Gastroesophageal sphincter (tissue), 4 donors: ENCODE results near the gene UGT1A4. TPM values are rescaled to one million over a fixed set of nuclear protein-coding genes. Genes with fewer than 3 reads are reported as not detected.
"Not testable (repeated sequence)": the region's sequence is repeated elsewhere in the genome, so short reads cannot be mapped to it uniquely, and the experiment has no call there.

Experiments
- ATAC-seq: fragments of 150-250 bp; one replicate; pipeline ENCODE4 v1.9.1; 2016; ENCODE audit warnings: mild to moderate bottlenecking, moderate library complexity
- H3K27ac ChIP-seq, 4 donors: fragments of 200-600 bp; sonication (generic) in 3 of 4; 1 replicate in 3 of 4; 2 replicates in 1 of 4; pipeline ENCODE4 v1.5.1; 2016 to 2019
- H3K27me3 ChIP-seq: fragments of 200-600 bp; sonication (generic); one replicate; pipeline ENCODE4 v1.5.1; 2019
- H3K36me3 ChIP-seq, 2 donors: fragments of 200-600 bp; sonication (generic); one replicate each; pipeline ENCODE4 v1.5.1; 2019; ENCODE audit warnings: control low read depth in 1 of 2
- H3K4me1 ChIP-seq, 3 donors: fragments of 200-600 bp; sonication (generic); 1 replicate in 2 of 3; 2 replicates in 1 of 3; pipeline ENCODE4 v1.5.1; 2016 to 2019; ENCODE audit warnings: control low read depth in 2 of 3
- H3K4me3 ChIP-seq, 2 donors: fragments of 200-600 bp; sonication (generic); one replicate each; pipeline ENCODE4 v1.5.1; 2019; ENCODE audit warnings: mild to moderate bottlenecking in 1 of 2, moderate library complexity in 1 of 2
- H3K9me3 ChIP-seq, 3 donors: fragments of 200-600 bp; sonication (generic); one replicate each; pipeline ENCODE4 v1.5.1; 2017 to 2019; ENCODE audit warnings: control low read depth in 2 of 3
- CTCF ChIP-seq, 4 experiments: fragments of 200-600 bp in 2 of 4; fragments of 450-650 bp in 2 of 4; sonication (generic) in 1 of 4; IDR thresholded peaks; one replicate each; pipeline ENCODE4 v1.5.1; 2017 to 2019; ENCODE audit warnings: antibody characterized with exemption in 4 of 4, mild to moderate bottlenecking in 2 of 4, moderate library complexity in 2 of 4
- EP300 ChIP-seq: sonication (generic); formaldehyde crosslinking; IDR thresholded peaks from one replicate; pipeline ENCODE4 v1.6.1; 2017; ENCODE audit warnings: antibody characterized with exemption, mild to moderate bottlenecking
- POLR2A ChIP-seq, 2 donors: fragments of 450-650 bp; IDR thresholded peaks; one replicate each; pipeline ENCODE4 v1.6.1; 2017; ENCODE audit warnings: antibody characterized with exemption in 2 of 2, mild to moderate bottlenecking in 2 of 2, moderate library complexity in 1 of 2
- POLR2AphosphoS5 ChIP-seq: sonication (generic); formaldehyde crosslinking; IDR thresholded peaks from one replicate; pipeline ENCODE4 v1.6.1; 2017; ENCODE audit warnings: antibody characterized with exemption
- whole genome bisulfite sequencing, 2 donors: methylation state at CpG; one replicate each; pipeline ENCODE4 v1.1.5; 2018; ENCODE audit warnings: low coverage in 1 of 2; 5-methylcytosine and 5-hydroxymethylcytosine counted together
- total RNA-seq, 4 donors: library from RNA; depleted of rRNA; stranded (reverse); fragments of >200 nt; gene quantifications; one replicate each; pipeline ENCODE4 v1.1.0, GENCODE V29; 2016

UGT1A4 gene
- total RNA-seq, 4 donors from 2014 or later, result 0.13 TPM; not detected in 3

- H3K4me1 ChIP-seq, result no peaks in the 10 kb centered on the region
- H3K27me3 ChIP-seq, result no peaks in the 10 kb centered on the region
- no peaks in the 10 kb centered on the region for H3K9me3 ChIP-seq
- 73 to 93% methylated on average over 4 to 6 of the region's 6 CpGs for WGBS, 2 donors
- no peaks in the 10 kb centered on the region for H3K36me3 ChIP-seq
- ATAC-seq, result no peak
- H3K27ac ChIP-seq, result no peak overlapping the region
- H3K4me3 ChIP-seq, result no peak overlapping the region
- no peak for TF ChIP-seq CTCF (IDR thresholded peaks at IDR 0.05)
Observed at GRCh38 chr2:233747283-233747544, 28.7 kb downstream of the UGT1A4 start.

GRCh38 chr2:233750689-233751088, 32.2 kb downstream of the UGT1A4 start:
- not testable (repeated sequence) for H3K9me3 ChIP-seq, H3K27ac ChIP-seq, ATAC-seq, H3K4me3 ChIP-seq, H3K27me3 ChIP-seq, H3K4me1 ChIP-seq, H3K36me3 ChIP-seq
- 40 to 69% methylated on average over 1 to 2 of the region's 2 CpGs for WGBS, 2 donors

GRCh38 chr2:233751212-233752009, 32.9 kb downstream of the UGT1A4 start:
- not testable (repeated sequence) for H3K9me3 ChIP-seq, H3K4me1 ChIP-seq, H3K4me3 ChIP-seq, H3K27me3 ChIP-seq, ATAC-seq, H3K27ac ChIP-seq, H3K36me3 ChIP-seq
- 50 to 86% methylated on average over 1 of the region's 2 CpGs for WGBS, 2 donors

- Histone ChIP-seq H3K4me3 (no peak overlapping the region), H3K27me3 (no peaks in the 10 kb centered on the region), H3K27ac (no peak overlapping the region), H3K4me1 (no peaks in the 10 kb centered on the region), H3K36me3 (no peaks in the 10 kb centered on the region), H3K9me3 (no peaks in the 10 kb centered on the region)
- 88 to 97% methylated on average over 6 to 18 of the region's 44 CpGs for WGBS, 2 donors
- TF ChIP-seq POLR2AphosphoS5 (no peak), CTCF (IDR thresholded peaks at IDR 0.05) (no peak), POLR2A (IDR thresholded peaks at IDR 0.05) (no peak), EP300 (no peak)
- ATAC-seq, result no peak
Observed at GRCh38 chr2:233754872-233755611, 36.5 kb downstream of the UGT1A4 start.

GRCh38 chr2:233756429-233757081, 38.0 kb downstream of the UGT1A4 start:
- WGBS, 2 donors, result 65 to 76% methylated on average over 5 to 7 of the region's 7 CpGs
- no peak for ATAC-seq
- Histone ChIP-seq H3K4me3 (no peak overlapping the region), H3K36me3 (no peaks in the 10 kb centered on the region), H3K27ac (no peak overlapping the region), H3K9me3 (no peaks in the 10 kb centered on the region), H3K4me1 (no peaks in the 10 kb centered on the region), H3K27me3 (no peaks in the 10 kb centered on the region)
- no peak for TF ChIP-seq POLR2AphosphoS5
- no peak for TF ChIP-seq POLR2A (IDR thresholded peaks at IDR 0.05)
- TF ChIP-seq CTCF (IDR thresholded peaks at IDR 0.05), result no peak
- TF ChIP-seq EP300, result no peak

GRCh38 chr2:233758141-233758540, 39.6 kb downstream of the UGT1A4 start:
- H3K4me1 ChIP-seq, result no peaks in the 10 kb centered on the region
- no peak overlapping the region for H3K27ac ChIP-seq
- H3K36me3 ChIP-seq, result no peaks in the 10 kb centered on the region
- H3K27me3 ChIP-seq, result no peaks in the 10 kb centered on the region
- H3K4me3 ChIP-seq, result no peak overlapping the region
- ATAC-seq, result no peak
- no peak for TF ChIP-seq EP300
- no peak for TF ChIP-seq CTCF (IDR thresholded peaks at IDR 0.05)
- no peak for TF ChIP-seq POLR2A (IDR thresholded peaks at IDR 0.05)
- TF ChIP-seq POLR2AphosphoS5, result no peak
- no peaks in the 10 kb centered on the region for H3K9me3 ChIP-seq
